HG02623 (cell line): ENCODE data around the gene TLX3.

ENCODE experiments used
- ATAC-seq: cut with Tn5 transposase; IDR thresholded peaks from one replicate; pipeline ENCODE4 v1.9.1; 2021; ENCODE audit warnings: moderate library complexity; ENCODE audit not compliant: unreplicated experiment

TLX3 gene

GRCh38 chr5:171300358-171300757, 8.7 kb upstream of the TLX3 start:
- ATAC-seq, result no peak

GRCh38 chr5:171306166-171306565, 2.9 kb upstream of the TLX3 start:
- ATAC-seq, result no peak

- no peak for ATAC-seq
These were observed 2.1 kb upstream of the TLX3 start for GRCh38 chr5:171306781-171307591.

GRCh38 chr5:171307789-171308452, 1.1 kb upstream of the TLX3 start:
- no peak for ATAC-seq

- no peak for ATAC-seq
These were observed 496 bp downstream of the TLX3 start for GRCh38 chr5:171309276-171310211.

GRCh38 chr5:171310212-171310818, 1.3 kb downstream of the TLX3 start:
- no peak for ATAC-seq

- no peak for ATAC-seq
These were observed 1.8 kb downstream of the TLX3 start for GRCh38 chr5:171310819-171311321.

- ATAC-seq, result no peak
These were observed 2.5 kb downstream of the TLX3 start for GRCh38 chr5:171311322-171312077.

GRCh38 chr5:171312129-171312974, 3.3 kb downstream of the TLX3 start:
- no peak for ATAC-seq

GRCh38 chr5:171313481-171314206, 4.6 kb downstream of the TLX3 start:
- ATAC-seq, result no peak

- no peak for ATAC-seq
These were observed 5.8 kb downstream of the TLX3 start for GRCh38 chr5:171314728-171315385.

- ATAC-seq, result no peak
These were observed 6.4 kb downstream of the TLX3 start for GRCh38 chr5:171315386-171315891.

GRCh38 chr5:171315925-171316257, 6.8 kb downstream of the TLX3 start:
- ATAC-seq, result no peak

- no peak for ATAC-seq
These were observed 7.4 kb downstream of the TLX3 start for GRCh38 chr5:171316258-171317121.

- no peak for ATAC-seq
These were observed 8.2 kb downstream of the TLX3 start for GRCh38 chr5:171317230-171317629.

- no peak for ATAC-seq
These were observed 9.0 kb downstream of the TLX3 start for GRCh38 chr5:171318026-171318425.

- no peak for ATAC-seq
These were observed 12.4 kb downstream of the TLX3 start for GRCh38 chr5:171321447-171321846.
